Measurements from ENCODE around the gene HACE1.
"Not testable (repeated sequence)": the region's sequence is repeated elsewhere in the genome, so short reads cannot be mapped to it uniquely, and the experiment has no call there.

The HACE1 gene

DNA sequence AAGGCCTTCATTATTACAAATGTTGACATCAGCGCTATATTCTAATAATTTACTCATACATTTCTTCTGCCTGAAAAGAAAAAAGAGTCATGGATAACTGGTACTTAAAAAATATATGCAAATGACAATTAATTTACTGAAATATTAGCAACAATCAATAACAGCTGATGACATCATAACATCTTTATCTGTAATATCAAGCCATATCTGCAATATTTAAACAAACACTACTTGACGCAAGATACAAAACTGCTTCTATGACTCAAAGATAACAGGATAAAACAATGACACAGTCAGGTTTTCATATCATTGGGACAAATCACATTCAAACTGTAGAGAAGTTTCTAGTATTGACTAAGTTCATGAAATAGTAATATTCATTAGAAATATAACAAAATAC is 16.5 kb downstream of the HACE1 start:
- Histone ChIP-seq H3K27me3 (ENCODE audit: insufficient read depth, poor library complexity, severe bottlenecking) (no peaks in the 10 kb centered on the region), H3K36me3 (ENCODE audit: low read depth) (peaks cover 12% of the 10 kb centered on the region), H3K9me3 (ENCODE audit: severe bottlenecking) (no peaks in the 10 kb centered on the region), H3K4me1 (ENCODE audit: insufficient read depth, poor library complexity, severe bottlenecking) (no peaks in the 10 kb centered on the region), H3K4me3 (ENCODE audit: severe bottlenecking) (no peak overlapping the region), H3K27ac (ENCODE audit: poor library complexity, severe bottlenecking) (no peak overlapping the region)
- TF ChIP-seq, protein P1, sequence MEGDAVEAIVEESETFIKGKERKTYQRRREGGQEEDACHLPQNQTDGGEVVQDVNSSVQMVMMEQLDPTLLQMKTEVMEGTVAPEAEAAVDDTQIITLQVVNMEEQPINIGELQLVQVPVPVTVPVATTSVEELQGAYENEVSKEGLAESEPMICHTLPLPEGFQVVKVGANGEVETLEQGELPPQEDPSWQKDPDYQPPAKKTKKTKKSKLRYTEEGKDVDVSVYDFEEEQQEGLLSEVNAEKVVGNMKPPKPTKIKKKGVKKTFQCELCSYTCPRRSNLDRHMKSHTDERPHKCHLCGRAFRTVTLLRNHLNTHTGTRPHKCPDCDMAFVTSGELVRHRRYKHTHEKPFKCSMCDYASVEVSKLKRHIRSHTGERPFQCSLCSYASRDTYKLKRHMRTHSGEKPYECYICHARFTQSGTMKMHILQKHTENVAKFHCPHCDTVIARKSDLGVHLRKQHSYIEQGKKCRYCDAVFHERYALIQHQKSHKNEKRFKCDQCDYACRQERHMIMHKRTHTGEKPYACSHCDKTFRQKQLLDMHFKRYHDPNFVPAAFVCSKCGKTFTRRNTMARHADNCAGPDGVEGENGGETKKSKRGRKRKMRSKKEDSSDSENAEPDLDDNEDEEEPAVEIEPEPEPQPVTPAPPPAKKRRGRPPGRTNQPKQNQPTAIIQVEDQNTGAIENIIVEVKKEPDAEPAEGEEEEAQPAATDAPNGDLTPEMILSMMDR (IDR thresholded peaks at IDR 0.05; ENCODE audit: poor library complexity, severe bottlenecking), result no peak
- DNase-seq (ENCODE audit: low spot score) (no peak), ATAC-seq (ENCODE audit: low read depth) (no peak)

DNA sequence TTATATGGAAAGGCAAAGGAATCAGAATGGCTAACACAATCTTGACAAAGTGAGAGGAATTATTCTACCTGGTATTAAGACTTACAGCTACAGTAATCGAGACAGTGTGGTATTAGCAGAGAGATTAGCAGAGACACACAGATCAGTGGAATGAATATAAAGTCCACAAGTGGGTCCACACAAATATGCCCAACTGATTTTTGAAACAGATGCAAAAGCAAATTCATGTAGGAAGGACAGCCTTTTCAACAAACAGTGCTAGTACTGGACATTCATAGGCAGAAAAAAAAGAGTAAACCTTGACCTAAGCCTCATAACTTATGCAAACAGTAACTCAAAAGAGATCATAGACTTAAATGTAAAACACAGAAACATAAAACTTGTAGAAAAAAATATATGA is 22.6 kb downstream of the HACE1 start:
- ATAC-seq (ENCODE audit: low read depth), result no peak
- no peaks in the 10 kb centered on the region for H3K27me3 ChIP-seq (ENCODE audit: insufficient read depth, poor library complexity, severe bottlenecking)

DNA sequence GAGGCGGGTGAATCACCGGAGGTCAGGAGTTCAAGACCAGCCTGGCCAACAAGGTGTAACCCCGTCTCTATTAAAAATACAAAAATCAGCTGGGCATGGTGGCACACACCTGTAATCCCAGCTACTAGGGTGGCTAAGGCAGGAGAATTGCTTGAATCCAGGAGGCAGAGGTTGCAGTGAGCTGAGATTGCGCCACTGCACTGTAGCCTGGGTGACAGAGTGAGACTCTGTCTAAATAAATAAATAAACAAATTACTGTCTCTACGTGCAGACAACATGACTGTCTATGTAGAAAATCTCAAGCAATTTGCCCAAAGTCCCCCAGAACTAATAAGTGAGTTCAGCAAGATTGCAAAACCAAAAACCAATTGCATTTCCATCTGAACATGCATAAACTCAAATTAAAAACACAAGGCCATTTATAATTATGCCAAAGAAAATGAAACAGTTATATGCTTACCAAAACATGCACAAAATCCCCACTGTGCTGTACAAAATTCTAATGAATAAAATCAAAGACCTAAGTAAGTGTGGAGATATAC is 23.2 kb downstream of the HACE1 start:
- H3K4me3 ChIP-seq (ENCODE audit: severe bottlenecking); H3K27me3 ChIP-seq (ENCODE audit: insufficient read depth, poor library complexity, severe bottlenecking); H3K9me3 ChIP-seq (ENCODE audit: severe bottlenecking); DNase-seq (ENCODE audit: low spot score); H3K4me1 ChIP-seq (ENCODE audit: insufficient read depth, poor library complexity, severe bottlenecking); ATAC-seq (ENCODE audit: low read depth); H3K36me3 ChIP-seq (ENCODE audit: low read depth); H3K27ac ChIP-seq (ENCODE audit: poor library complexity, severe bottlenecking): not testable (repeated sequence)

More for the DNA sequence above, 22.6 kb downstream of the HACE1 start:
- TF ChIP-seq, protein P1 (IDR thresholded peaks at IDR 0.05; ENCODE audit: poor library complexity, severe bottlenecking), result no peak
- Histone ChIP-seq H3K27ac (ENCODE audit: poor library complexity, severe bottlenecking) (no peak overlapping the region), H3K4me1 (ENCODE audit: insufficient read depth, poor library complexity, severe bottlenecking) (no peaks in the 10 kb centered on the region), H3K9me3 (ENCODE audit: severe bottlenecking) (no peaks in the 10 kb centered on the region), H3K4me3 (ENCODE audit: severe bottlenecking) (no peak overlapping the region), H3K36me3 (ENCODE audit: low read depth) (peaks cover 3% of the 10 kb centered on the region; the same call in 1 of the 2 replicates)
- no peak for DNase-seq (ENCODE audit: low spot score)

DNA sequence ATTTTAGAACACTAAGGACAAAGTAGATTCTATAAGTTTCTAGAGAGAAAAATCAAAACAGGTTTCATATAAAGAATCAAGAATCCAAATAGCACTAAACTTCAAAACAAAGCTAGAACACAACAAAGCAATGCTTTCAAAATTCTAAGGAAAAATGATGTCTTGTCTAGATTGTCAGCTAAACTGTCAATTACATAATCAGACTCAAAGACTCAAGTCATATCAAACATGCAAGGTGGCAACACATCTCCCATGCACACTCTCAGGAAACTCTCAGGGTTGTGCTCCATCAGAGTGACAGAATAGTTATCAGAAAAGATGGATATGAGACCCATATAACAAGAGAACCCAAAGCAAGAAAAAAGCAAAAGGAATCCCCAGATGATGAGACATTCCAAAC is 23.9 kb downstream of the HACE1 start:
- H3K27me3 ChIP-seq (ENCODE audit: insufficient read depth, poor library complexity, severe bottlenecking), result no peaks in the 10 kb centered on the region
- H3K4me3 ChIP-seq (ENCODE audit: severe bottlenecking), result no peak overlapping the region
- H3K27ac ChIP-seq (ENCODE audit: poor library complexity, severe bottlenecking), result no peak overlapping the region
- TF ChIP-seq, protein P1 (IDR thresholded peaks at IDR 0.05; ENCODE audit: poor library complexity, severe bottlenecking), result no peak
- H3K36me3 ChIP-seq (ENCODE audit: low read depth), result peaks cover 3% of the 10 kb centered on the region; the same call in 1 of the 2 replicates
- no peaks in the 10 kb centered on the region for H3K9me3 ChIP-seq (ENCODE audit: severe bottlenecking)
- H3K4me1 ChIP-seq (ENCODE audit: insufficient read depth, poor library complexity, severe bottlenecking), result no peaks in the 10 kb centered on the region
- ATAC-seq (ENCODE audit: low read depth) (no peak), DNase-seq (ENCODE audit: low spot score) (no peak)

DNA sequence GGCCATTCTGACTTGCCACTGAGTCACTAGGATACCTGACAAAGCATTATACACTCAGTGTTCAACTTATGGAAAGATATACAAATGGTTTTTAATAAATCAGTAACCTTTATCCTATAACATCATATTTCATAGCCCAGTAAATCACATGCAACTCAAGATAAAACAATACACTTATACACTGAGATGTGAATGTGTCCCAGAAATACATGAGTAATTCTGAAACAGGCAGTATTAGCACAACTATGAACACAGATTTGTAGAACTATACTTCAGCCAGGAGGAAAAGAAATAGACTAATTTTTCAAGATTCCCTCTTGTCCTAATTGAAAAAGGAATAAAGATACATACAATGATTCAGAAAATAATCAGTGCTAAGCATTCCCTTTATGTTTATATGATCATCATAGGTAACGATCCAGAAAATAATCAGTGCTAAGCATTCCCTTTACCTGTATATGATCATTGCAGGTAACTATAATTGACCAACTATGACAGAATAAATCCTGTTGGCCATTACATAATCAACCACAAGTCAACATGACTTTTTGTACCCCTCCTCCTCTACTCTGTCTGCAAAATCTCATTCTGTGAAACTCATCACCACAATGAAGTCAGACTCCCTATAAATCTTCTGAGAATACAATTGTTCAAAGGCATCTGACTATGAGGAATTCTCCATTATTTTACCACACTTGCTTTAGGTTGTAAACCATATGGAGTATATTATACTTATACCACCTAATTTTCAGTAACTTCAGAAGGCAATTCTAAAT is 30.3 kb downstream of the HACE1 start:
- no peak overlapping the region for H3K4me3 ChIP-seq (ENCODE audit: severe bottlenecking)
- TF ChIP-seq, protein P1 (IDR thresholded peaks at IDR 0.05; ENCODE audit: poor library complexity, severe bottlenecking), result no peak
- no peaks in the 10 kb centered on the region for H3K27me3 ChIP-seq (ENCODE audit: insufficient read depth, poor library complexity, severe bottlenecking)
- no peaks in the 10 kb centered on the region for H3K9me3 ChIP-seq (ENCODE audit: severe bottlenecking)
- no peaks in the 10 kb centered on the region for H3K4me1 ChIP-seq (ENCODE audit: insufficient read depth, poor library complexity, severe bottlenecking)
- ATAC-seq (ENCODE audit: low read depth) (no peak), DNase-seq (ENCODE audit: low spot score) (no peak)
- H3K27ac ChIP-seq (ENCODE audit: poor library complexity, severe bottlenecking), result no peak overlapping the region
- peaks cover 3% of the 10 kb centered on the region; the same call in 1 of the 2 replicates for H3K36me3 ChIP-seq (ENCODE audit: low read depth)

Data from RWPE2 (cell line).